ENCODE results near the gene BICDL2. TPM values are rescaled to one million over a fixed set of nuclear protein-coding genes. Genes with fewer than 3 reads are reported as not detected.
A peak's percentile ranks its signal among the peaks of the same experiment; 100 is the strongest.
"Not testable (repeated sequence)": the region's sequence is repeated elsewhere in the genome, so short reads cannot be mapped to it uniquely, and the experiment has no call there.

Gene BICDL2
- total and polyA plus RNA-seq, 9 donors: 0.02 to 0.66 (median 0.23) TPM; not detected in 4

- 13% methylated on average over 10 of the region's 10 CpGs for WGBS (ENCODE audit: insufficient coverage)
- H3K27ac ChIP-seq (ENCODE audit: low read length): no peak overlapping the region
- peak; percentile 75 for DNase-seq
Measured at GRCh38 chr16:3075523-3075915, 38.8 kb upstream of the BICDL2 start.

GRCh38 chr16:3074860-3075522 is 38.2 kb upstream of the BICDL2 start:
- Histone ChIP-seq H3K4me3 (ENCODE audit: low read length) (no peak overlapping the region), H3K9me3 (replicated peaks; ENCODE audit: control insufficient read depth, low read depth, low read length) (no peaks in the 10 kb centered on the region), H3K4me1 (ENCODE audit: control insufficient read depth, insufficient read depth, low read length) (peaks cover 7% of the 10 kb centered on the region), H3K36me3 (ENCODE audit: control insufficient read depth, insufficient read depth, low read length) (no peaks in the 10 kb centered on the region), H3K27me3 (ENCODE audit: control insufficient read depth, insufficient read depth, low read length) (no peaks in the 10 kb centered on the region), H3K27ac (ENCODE audit: low read length) (no peak overlapping the region)
- DNase-seq: no peak
- 40% methylated on average over 3 of the region's 9 CpGs for WGBS (ENCODE audit: insufficient coverage)

More at GRCh38 chr16:3075523-3075915, 38.8 kb upstream of the BICDL2 start:
- peaks cover 7% of the 10 kb centered on the region for H3K4me1 ChIP-seq (ENCODE audit: control insufficient read depth, insufficient read depth, low read length)
- H3K36me3 ChIP-seq (ENCODE audit: control insufficient read depth, insufficient read depth, low read length): no peaks in the 10 kb centered on the region
- no peak overlapping the region for H3K4me3 ChIP-seq (ENCODE audit: low read length)
- no peaks in the 10 kb centered on the region for H3K27me3 ChIP-seq (ENCODE audit: control insufficient read depth, insufficient read depth, low read length)
- no peaks in the 10 kb centered on the region for H3K9me3 ChIP-seq (replicated peaks; ENCODE audit: control insufficient read depth, low read depth, low read length)

- no peak for DNase-seq
- Histone ChIP-seq H3K4me3 (ENCODE audit: low read length) (no peak overlapping the region), H3K36me3 (ENCODE audit: control insufficient read depth, insufficient read depth, low read length) (no peaks in the 10 kb centered on the region), H3K4me1 (ENCODE audit: control insufficient read depth, insufficient read depth, low read length) (peaks cover 7% of the 10 kb centered on the region), H3K9me3 (replicated peaks; ENCODE audit: control insufficient read depth, low read depth, low read length) (no peaks in the 10 kb centered on the region), H3K27ac (ENCODE audit: low read length) (no peak overlapping the region), H3K27me3 (ENCODE audit: control insufficient read depth, insufficient read depth, low read length) (no peaks in the 10 kb centered on the region)
- 84% methylated on average over 7 of the region's 7 CpGs for WGBS (ENCODE audit: insufficient coverage)
Measured at GRCh38 chr16:3073448-3073847, 36.7 kb upstream of the BICDL2 start.

GRCh38 chr16:3072576-3073263 is 36.0 kb upstream of the BICDL2 start:
- H3K27ac ChIP-seq (ENCODE audit: low read length); H3K4me3 ChIP-seq (ENCODE audit: low read length); H3K36me3 ChIP-seq (ENCODE audit: control insufficient read depth, insufficient read depth, low read length); DNase-seq; H3K27me3 ChIP-seq (ENCODE audit: control insufficient read depth, insufficient read depth, low read length); H3K9me3 ChIP-seq (replicated peaks; ENCODE audit: control insufficient read depth, low read depth, low read length); H3K4me1 ChIP-seq (ENCODE audit: control insufficient read depth, insufficient read depth, low read length): not testable (repeated sequence)
- WGBS (ENCODE audit: insufficient coverage): no CpG with 5 or more reads among the region's 18 CpGs

GRCh38 chr16:3072148-3072547 is 35.4 kb upstream of the BICDL2 start:
- H3K27me3 ChIP-seq (ENCODE audit: control insufficient read depth, insufficient read depth, low read length); H3K27ac ChIP-seq (ENCODE audit: low read length); DNase-seq; H3K4me3 ChIP-seq (ENCODE audit: low read length); H3K36me3 ChIP-seq (ENCODE audit: control insufficient read depth, insufficient read depth, low read length); H3K9me3 ChIP-seq (replicated peaks; ENCODE audit: control insufficient read depth, low read depth, low read length): not testable (repeated sequence)
- WGBS (ENCODE audit: insufficient coverage): no CpG with 5 or more reads among the region's 4 CpGs
- peaks cover 11% of the 10 kb centered on the region for H3K4me1 ChIP-seq (ENCODE audit: control insufficient read depth, insufficient read depth, low read length)

- no peak for DNase-seq
- Histone ChIP-seq H3K4me3 (ENCODE audit: low read length) (no peak overlapping the region), H3K27ac (ENCODE audit: low read length) (no peak overlapping the region), H3K36me3 (ENCODE audit: control insufficient read depth, insufficient read depth, low read length) (no peaks in the 10 kb centered on the region), H3K27me3 (ENCODE audit: control insufficient read depth, insufficient read depth, low read length) (no peaks in the 10 kb centered on the region), H3K4me1 (ENCODE audit: control insufficient read depth, insufficient read depth, low read length) (peaks cover 11% of the 10 kb centered on the region), H3K9me3 (replicated peaks; ENCODE audit: control insufficient read depth, low read depth, low read length) (no peaks in the 10 kb centered on the region)
- WGBS (ENCODE audit: insufficient coverage): 87% methylated on average over 7 of the region's 7 CpGs
Measured at GRCh38 chr16:3071655-3072054, 34.9 kb upstream of the BICDL2 start.

- Histone ChIP-seq H3K4me1 (ENCODE audit: control insufficient read depth, insufficient read depth, low read length) (peaks cover 21% of the 10 kb centered on the region), H3K27ac (ENCODE audit: low read length) (no peak overlapping the region)
- DNase-seq: no peak
Measured at GRCh38 chr16:3070608-3071111, 33.9 kb upstream of the BICDL2 start.

GRCh38 chr16:3069146-3069545 is 32.4 kb upstream of the BICDL2 start:
- peaks cover 27% of the 10 kb centered on the region for H3K4me1 ChIP-seq (ENCODE audit: control insufficient read depth, insufficient read depth, low read length)
- H3K4me3 ChIP-seq (ENCODE audit: low read length); H3K27me3 ChIP-seq (ENCODE audit: control insufficient read depth, insufficient read depth, low read length); H3K27ac ChIP-seq (ENCODE audit: low read length); H3K9me3 ChIP-seq (replicated peaks; ENCODE audit: control insufficient read depth, low read depth, low read length); DNase-seq; H3K36me3 ChIP-seq (ENCODE audit: control insufficient read depth, insufficient read depth, low read length): not testable (repeated sequence)
- 77% methylated on average over 10 of the region's 11 CpGs for WGBS (ENCODE audit: insufficient coverage)

More at GRCh38 chr16:3070608-3071111, 33.9 kb upstream of the BICDL2 start:
- no peaks in the 10 kb centered on the region for H3K27me3 ChIP-seq (ENCODE audit: control insufficient read depth, insufficient read depth, low read length)
- no peaks in the 10 kb centered on the region for H3K36me3 ChIP-seq (ENCODE audit: control insufficient read depth, insufficient read depth, low read length)
- H3K4me3 ChIP-seq (ENCODE audit: low read length): no peak overlapping the region
- 84% methylated on average over 7 of the region's 9 CpGs for WGBS (ENCODE audit: insufficient coverage)
- no peaks in the 10 kb centered on the region for H3K9me3 ChIP-seq (replicated peaks; ENCODE audit: control insufficient read depth, low read depth, low read length)

- Histone ChIP-seq H3K4me1 (ENCODE audit: control insufficient read depth, insufficient read depth, low read length) (peaks cover 27% of the 10 kb centered on the region), H3K27ac (ENCODE audit: low read length) (no peak overlapping the region), H3K36me3 (ENCODE audit: control insufficient read depth, insufficient read depth, low read length) (no peaks in the 10 kb centered on the region), H3K27me3 (ENCODE audit: control insufficient read depth, insufficient read depth, low read length) (no peaks in the 10 kb centered on the region), H3K9me3 (replicated peaks; ENCODE audit: control insufficient read depth, low read depth, low read length) (no peaks in the 10 kb centered on the region), H3K4me3 (ENCODE audit: low read length) (no peak overlapping the region)
- WGBS (ENCODE audit: insufficient coverage): no CpG with 5 or more reads among the region's 4 CpGs
- DNase-seq: no peak
Measured at GRCh38 chr16:3068487-3068886, 31.7 kb upstream of the BICDL2 start.

- peaks cover 27% of the 10 kb centered on the region for H3K4me1 ChIP-seq (ENCODE audit: control insufficient read depth, insufficient read depth, low read length)
- DNase-seq: no peak
- H3K9me3 ChIP-seq (replicated peaks; ENCODE audit: control insufficient read depth, low read depth, low read length): no peaks in the 10 kb centered on the region
- 79% methylated on average over 6 of the region's 7 CpGs for WGBS (ENCODE audit: insufficient coverage)
- H3K27ac ChIP-seq (ENCODE audit: low read length): no peak overlapping the region
- peak overlapping the region; percentile 28 for H3K4me3 ChIP-seq (ENCODE audit: low read length)
- no peaks in the 10 kb centered on the region for H3K36me3 ChIP-seq (ENCODE audit: control insufficient read depth, insufficient read depth, low read length)
- no peaks in the 10 kb centered on the region for H3K27me3 ChIP-seq (ENCODE audit: control insufficient read depth, insufficient read depth, low read length)
Measured at GRCh38 chr16:3066440-3066748, 29.6 kb upstream of the BICDL2 start.
